HEK293 (cell line): ENCODE results near the gene SH3RF3.

ENCODE experiments used
- ATF2 ChIP-seq: fragments of 450-650 bp; formaldehyde crosslinking; IDR thresholded peaks from 2 replicates; pipeline ENCODE4 v1.5.1; 2016; ENCODE audit warnings: missing biosample characterization, missing genetic modification characterization, low read depth
- GLI4 ChIP-seq: fragments of 450-650 bp; formaldehyde crosslinking; IDR thresholded peaks from 2 replicates; pipeline ENCODE4 v1.5.1; 2016; ENCODE audit warnings: missing biosample characterization, missing genetic modification characterization
- KLF17 ChIP-seq: fragments of 450-650 bp; formaldehyde crosslinking; IDR thresholded peaks from 2 replicates; pipeline ENCODE4 v1.5.1; 2016; ENCODE audit warnings: missing biosample characterization, missing genetic modification characterization
- KLF8 ChIP-seq: fragments of 450-650 bp; formaldehyde crosslinking; IDR thresholded peaks from 2 replicates; pipeline ENCODE4 v1.5.1; 2016; ENCODE audit warnings: missing biosample characterization, missing genetic modification characterization
- OSR2 ChIP-seq: fragments of 450-650 bp; formaldehyde crosslinking; IDR thresholded peaks from 2 replicates; pipeline ENCODE4 v1.5.1; 2016; ENCODE audit warnings: missing biosample characterization, missing genetic modification characterization
- PBX3 ChIP-seq: sonication (generic); formaldehyde crosslinking; IDR thresholded peaks from 2 replicates; pipeline ENCODE4 v1.8.1; 2022; ENCODE audit warnings: mild to moderate bottlenecking, moderate library complexity, missing genetic modification reagents
- PRDM2 ChIP-seq: fragments of 450-650 bp; formaldehyde crosslinking; IDR thresholded peaks from 2 replicates; pipeline ENCODE4 v1.5.1; 2016; ENCODE audit warnings: missing biosample characterization, missing genetic modification characterization, borderline replicate concordance
- SALL2 ChIP-seq: fragments of 450-650 bp; formaldehyde crosslinking; IDR thresholded peaks from 2 replicates; pipeline ENCODE4 v1.5.0; 2017; ENCODE audit warnings: missing biosample characterization, mild to moderate bottlenecking, missing genetic modification characterization, borderline replicate concordance
- TRIM28 ChIP-seq: IDR thresholded peaks from 2 replicates; pipeline ENCODE4 v1.6.1; 2011; ENCODE audit warnings: low read length, control low read depth, borderline replicate concordance
- YY2 ChIP-seq: fragments of 450-650 bp; formaldehyde crosslinking; IDR thresholded peaks from 2 replicates; pipeline ENCODE4 v1.5.1; 2016; ENCODE audit warnings: missing biosample characterization, missing genetic modification characterization
- ZBTB17 ChIP-seq: fragments of 450-650 bp; formaldehyde crosslinking; IDR thresholded peaks from 2 replicates; pipeline ENCODE4 v1.5.1; 2016; ENCODE audit warnings: missing biosample characterization, missing genetic modification characterization
- ZBTB20 ChIP-seq: fragments of 450-650 bp; formaldehyde crosslinking; IDR thresholded peaks from 2 replicates; pipeline ENCODE4 v1.5.1; 2016; ENCODE audit warnings: missing biosample characterization, missing genetic modification characterization
- ZBTB21 ChIP-seq: fragments of 450-650 bp; formaldehyde crosslinking; IDR thresholded peaks from 2 replicates; pipeline ENCODE4 v1.5.1; 2017; ENCODE audit warnings: missing biosample characterization, missing genetic modification characterization
- ZFHX2 ChIP-seq: fragments of 450-650 bp; formaldehyde crosslinking; conservative IDR thresholded peaks from 2 replicates; pipeline ENCODE4 v1.5.1; 2016; ENCODE audit warnings: missing biosample characterization, missing genetic modification characterization
- ZNF302 ChIP-seq: fragments of 450-650 bp; formaldehyde crosslinking; IDR thresholded peaks from 2 replicates; pipeline ENCODE4 v1.5.1; 2016; ENCODE audit warnings: missing biosample characterization, missing genetic modification characterization, low read depth
- ZNF488 ChIP-seq: fragments of 450-650 bp; formaldehyde crosslinking; IDR thresholded peaks from 2 replicates; pipeline ENCODE4 v1.5.1; 2016; ENCODE audit warnings: missing biosample characterization, missing genetic modification characterization
- ZNF501 ChIP-seq: fragments of 450-650 bp; formaldehyde crosslinking; IDR thresholded peaks from 2 replicates; pipeline ENCODE4 v1.5.1; 2016; ENCODE audit warnings: missing biosample characterization, missing genetic modification characterization
- ZNF521 ChIP-seq: fragments of 450-650 bp; formaldehyde crosslinking; IDR thresholded peaks from 2 replicates; pipeline ENCODE4 v1.5.1; 2017; ENCODE audit warnings: missing biosample characterization, mild to moderate bottlenecking, missing genetic modification characterization
- ZNF544 ChIP-seq: fragments of 450-650 bp; formaldehyde crosslinking; IDR thresholded peaks from 2 replicates; pipeline ENCODE4 v1.5.0; 2017; ENCODE audit warnings: missing biosample characterization, missing genetic modification characterization
- ZNF549 ChIP-seq: fragments of 450-650 bp; IDR thresholded peaks from 2 replicates; pipeline ENCODE4 v1.5.1; 2018; ENCODE audit warnings: missing biosample characterization, missing genetic modification characterization, mild to moderate bottlenecking, inconsistent platforms, moderate library complexity
- ZNF600 ChIP-seq: fragments of 450-650 bp; formaldehyde crosslinking; IDR thresholded peaks from 2 replicates; pipeline ENCODE4 v1.5.1; 2016; ENCODE audit warnings: missing biosample characterization, missing genetic modification characterization
- ZNF645 ChIP-seq: fragments of 450-650 bp; formaldehyde crosslinking; IDR thresholded peaks from 2 replicates; pipeline ENCODE4; 2016; ENCODE audit warnings: missing biosample characterization, missing genetic modification characterization
- ZNF677 ChIP-seq: fragments of 450-650 bp; IDR thresholded peaks from 2 replicates; pipeline ENCODE4 v1.5.0; 2018; ENCODE audit warnings: missing biosample characterization, mild to moderate bottlenecking, missing genetic modification characterization, moderate library complexity
- ZNF707 ChIP-seq: fragments of 450-650 bp; formaldehyde crosslinking; IDR thresholded peaks from 2 replicates; pipeline ENCODE4 v1.5.1; 2016; ENCODE audit warnings: missing biosample characterization, missing genetic modification characterization
- ZNF843 ChIP-seq: fragments of 450-650 bp; formaldehyde crosslinking; IDR thresholded peaks from 2 replicates; pipeline ENCODE4 v1.5.1; 2016; ENCODE audit warnings: missing biosample characterization, missing genetic modification characterization
- ZSCAN16 ChIP-seq: fragments of 450-650 bp; formaldehyde crosslinking; IDR thresholded peaks from 2 replicates; pipeline ENCODE4 v1.5.1; 2016; ENCODE audit warnings: missing biosample characterization, missing genetic modification characterization
- ZSCAN5A ChIP-seq: fragments of 450-650 bp; formaldehyde crosslinking; IDR thresholded peaks from 2 replicates; pipeline ENCODE4 v1.5.1; 2016; ENCODE audit warnings: missing biosample characterization, missing genetic modification characterization

The SH3RF3 gene

GRCh38 chr2:109230941-109231420 lies 102.0 kb downstream of the SH3RF3 start (continued):
- TF ChIP-seq PRDM2: no peak
- TF ChIP-seq ZNF843: peak; percentile 92
- TF ChIP-seq ZNF544 (tag by site-specific recombination): no peak
- no peak for TF ChIP-seq SALL2 (tag by site-specific recombination)
- TF ChIP-seq ZBTB17 (tag by site-specific recombination): peak; percentile 88
- TF ChIP-seq ZSCAN16 (tag by site-specific recombination): no peak
- peak; percentile 98 for TF ChIP-seq ZFHX2 (tag by site-specific recombination)
- TF ChIP-seq TRIM28: peak; percentile 64; the same call in 1 of the 2 replicates
- TF ChIP-seq ZBTB20 (tag by site-specific recombination): no peak
- TF ChIP-seq ZNF488 (tag by site-specific recombination): no peak
- no peak for TF ChIP-seq ZSCAN5A
- TF ChIP-seq KLF17: peak; percentile 80
- no peak for TF ChIP-seq ZNF707 (tag by site-specific recombination)
- TF ChIP-seq ZBTB21 (tag by site-specific recombination): no peak
- TF ChIP-seq ZNF645: no peak
- no peak for TF ChIP-seq ZNF521 (tag by site-specific recombination)
- TF ChIP-seq OSR2: peak; percentile 90
- no peak for TF ChIP-seq YY2 (tag by site-specific recombination)
- TF ChIP-seq ATF2: peak; percentile 34; the same call in 1 of the 2 replicates
- no peak for TF ChIP-seq ZNF302 (tag by site-specific recombination)
- TF ChIP-seq ZNF600 (tag by site-specific recombination): peak; percentile 73; the same call in 1 of the 2 replicates
- TF ChIP-seq GLI4 (tag by site-specific recombination): no peak
- no peak for TF ChIP-seq ZNF549 (tag by site-specific recombination)
- no peak for TF ChIP-seq PBX3
- TF ChIP-seq ZNF677 (tag by site-specific recombination): no peak
- peak; percentile 43; the same call in 1 of the 2 replicates for TF ChIP-seq ZNF501 (tag by site-specific recombination)
- TF ChIP-seq KLF8: peak; percentile 50; the same call in 1 of the 2 replicates
